H9 (cell line): Measurements from ENCODE around the gene RTN1. TPM values are rescaled to one million over a fixed set of nuclear protein-coding genes. Genes with fewer than 3 reads are reported as not detected.

Source experiments
- DNase-seq: peaks from one replicate; pipeline ENCODE4 v3.0.0-alpha.2; 2017
- H2AFZ ChIP-seq: one replicate; pipeline ENCODE4 v1.6.1; 2013; ENCODE audit warnings: mild to moderate bottlenecking, low read length, control low read depth, moderate library complexity
- H2AK5ac ChIP-seq: 2 replicates; pipeline ENCODE4 v1.6.1; 2013; ENCODE audit warnings: low read length, control low read depth, mixed read lengths; ENCODE audit not compliant: insufficient read length
- H2BK120ac ChIP-seq: one replicate; pipeline ENCODE4 v1.6.1; 2013; ENCODE audit warnings: low read depth, mild to moderate bottlenecking, low read length, control low read depth, inconsistent platforms; ENCODE audit not compliant: poor library complexity, severe bottlenecking
- H2BK12ac ChIP-seq: 2 replicates; pipeline ENCODE4 v1.6.1; 2013; ENCODE audit warnings: low read length, control low read depth, mixed read lengths, low read depth; ENCODE audit not compliant: insufficient read length
- H2BK15ac ChIP-seq: 2 replicates; pipeline ENCODE4 v1.6.1; 2013; ENCODE audit warnings: low read depth, low read length, control low read depth
- H2BK20ac ChIP-seq: one replicate; pipeline ENCODE4 v1.6.1; 2013; ENCODE audit warnings: low read depth, mild to moderate bottlenecking, low read length, control low read depth, inconsistent platforms; ENCODE audit not compliant: poor library complexity, severe bottlenecking
- H2BK5ac ChIP-seq: 2 replicates; pipeline ENCODE4 v1.6.1; 2013; ENCODE audit warnings: low read length, control low read depth, mixed read lengths; ENCODE audit not compliant: insufficient read length
- H3K14ac ChIP-seq: 2 replicates; pipeline ENCODE4 v1.6.1; 2013; ENCODE audit warnings: low read length, control low read depth; ENCODE audit not compliant: insufficient read depth
- H3K18ac ChIP-seq: 2 replicates; pipeline ENCODE4 v1.6.1; 2013; ENCODE audit warnings: low read depth, mild to moderate bottlenecking, mixed read lengths, low read length, control low read depth; ENCODE audit not compliant: insufficient read length
- H3K23ac ChIP-seq: 2 replicates; pipeline ENCODE4 v1.6.1; 2013; ENCODE audit warnings: low read length, control low read depth, mixed read lengths, low read depth; ENCODE audit not compliant: insufficient read length
- H3K23me2 ChIP-seq: 2 replicates; pipeline ENCODE4 v1.6.1; 2013; ENCODE audit warnings: low read depth, mild to moderate bottlenecking, mixed read lengths, low read length, control low read depth; ENCODE audit not compliant: insufficient read length, poor library complexity, severe bottlenecking
- H3K27ac ChIP-seq: 2 replicates; pipeline ENCODE4 v1.5.1; 2013; ENCODE audit warnings: low read length, control low read depth, mixed read lengths, low read depth; ENCODE audit not compliant: insufficient read length
- H3K27me3 ChIP-seq: 2 replicates; pipeline ENCODE4 v1.6.1; 2013; ENCODE audit warnings: low read length, control low read depth, inconsistent platforms; ENCODE audit not compliant: insufficient read depth
- H3K4ac ChIP-seq: 2 replicates; pipeline ENCODE4 v1.6.1; 2013; ENCODE audit warnings: low read depth, mild to moderate bottlenecking, control low read depth, inconsistent platforms, low read length, moderate library complexity
- H3K4me1 ChIP-seq: 2 replicates; pipeline ENCODE4 v1.6.1; 2013; ENCODE audit warnings: low read length, control low read depth, inconsistent platforms; ENCODE audit not compliant: insufficient read depth
- H3K4me2 ChIP-seq: 2 replicates; pipeline ENCODE4 v1.6.1; 2013; ENCODE audit warnings: low read length, control low read depth, mixed read lengths; ENCODE audit not compliant: insufficient read length, insufficient read depth
- H3K56ac ChIP-seq: 2 replicates; pipeline ENCODE4 v1.6.1; 2013; ENCODE audit warnings: low read depth, mild to moderate bottlenecking, mixed read lengths, low read length, control low read depth; ENCODE audit not compliant: insufficient read length
- H3K79me1 ChIP-seq: 2 replicates; pipeline ENCODE4 v1.6.1; 2013; ENCODE audit warnings: low read depth, mild to moderate bottlenecking, moderate library complexity, low read length, control low read depth, inconsistent platforms; ENCODE audit not compliant: insufficient read depth, poor library complexity, severe bottlenecking
- H3K79me2 ChIP-seq: 2 replicates; pipeline ENCODE4 v1.6.1; 2013; ENCODE audit warnings: low read length, control low read depth, inconsistent platforms; ENCODE audit not compliant: insufficient read depth
- H3K9ac ChIP-seq: 2 replicates; pipeline ENCODE4 v1.6.1; 2013; ENCODE audit warnings: low read length, control low read depth, mixed read lengths; ENCODE audit not compliant: insufficient read length; ENCODE audit errors: extremely low read depth
- H3K9me3 ChIP-seq: one replicate; pipeline ENCODE4 v1.6.1; 2013; ENCODE audit warnings: low read depth, low read length, inconsistent platforms; ENCODE audit not compliant: control insufficient read depth
- H3T11ph ChIP-seq: one replicate; pipeline ENCODE4 v1.6.1; 2013; ENCODE audit warnings: mild to moderate bottlenecking, low read length, control low read depth, inconsistent platforms
- H4K20me1 ChIP-seq: one replicate; pipeline ENCODE4 v1.6.1; 2013; ENCODE audit not compliant: control insufficient read depth, insufficient read length, insufficient read depth
- H4K5ac ChIP-seq: 2 replicates; pipeline ENCODE4 v1.6.1; 2013; ENCODE audit warnings: low read depth, mild to moderate bottlenecking, mixed read lengths, low read length, control low read depth; ENCODE audit not compliant: insufficient read length
- H4K8ac ChIP-seq: replicated peaks from 2 replicates; pipeline ENCODE4 v1.6.1; 2013; ENCODE audit warnings: low read length, control low read depth, mixed read lengths, low read depth; ENCODE audit not compliant: insufficient read length
- H4K91ac ChIP-seq: 2 replicates; pipeline ENCODE4 v1.6.1; 2013; ENCODE audit warnings: low read depth, mild to moderate bottlenecking, moderate library complexity, mixed read lengths, low read length, control low read depth; ENCODE audit not compliant: insufficient read length
- H3K27ac Mint-ChIP-seq, 3 experiments: 2 replicates in 2 of 3; 3 replicates in 1 of 3; pipeline ENCODE4 v1.8.0; 2020 to 2021; ENCODE audit warnings: mixed read lengths in 3 of 3, mild to moderate bottlenecking in 1 of 3, moderate library complexity in 1 of 3
- H3K27me3 Mint-ChIP-seq: 2 replicates; pipeline ENCODE4 v1.8.0; 2021; ENCODE audit warnings: low read depth, mild to moderate bottlenecking, moderate library complexity, mixed read lengths
- H3K36me3 Mint-ChIP-seq, 3 experiments: 2 replicates in 2 of 3; 3 replicates in 1 of 3; pipeline ENCODE4 v1.8.0; 2020 to 2021; ENCODE audit warnings: low read depth in 3 of 3, mixed read lengths in 3 of 3; ENCODE audit not compliant: insufficient read depth in 1 of 3
- H3K4me1 Mint-ChIP-seq, 2 experiments: 2 replicates each; pipeline ENCODE4 v1.8.0; 2020; ENCODE audit warnings: mixed read lengths in 2 of 2
- H3K4me3 Mint-ChIP-seq, 2 experiments: 2 replicates in 1 of 2; 3 replicates in 1 of 2; pipeline ENCODE4 v1.8.0; 2020 to 2021; ENCODE audit warnings: mild to moderate bottlenecking in 2 of 2, mixed read lengths in 2 of 2, moderate library complexity in 1 of 2
- H3K9me3 Mint-ChIP-seq, 2 experiments: 2 replicates in 1 of 2; 3 replicates in 1 of 2; pipeline ENCODE4 v1.8.0; 2020; ENCODE audit warnings: mild to moderate bottlenecking in 2 of 2, mixed read lengths in 2 of 2, moderate library complexity in 1 of 2
- WGBS: extraction: QIAGEN DNeasy Blood & Tissue Kit; methylation state at CpG from one replicate; pipeline ENCODE4 v1.1.7; 2013; ENCODE audit warnings: missing lambda C conversion rate, low lambda C conversion rate, mixed read lengths; ENCODE audit not compliant: insufficient read length; ENCODE audit errors: extremely low coverage; 5-methylcytosine and 5-hydroxymethylcytosine counted together
- total RNA-seq: library from RNA; stranded (reverse); gene quantifications from 2 replicates; pipeline ENCODE4 v1.2.1, GENCODE V29; 2021
- TF ChIP-seq, protein P1 (sequence below): fragments of 200-600 bp; sonication (generic); conservative IDR thresholded peaks from 3 replicates; pipeline ENCODE4 v1.8.0; 2021; ENCODE audit warnings: antibody characterized with exemption, mild to moderate bottlenecking

RTN1 gene
- total RNA-seq, 1 experiment from 2014 or later = 1.8 TPM

GRCh38 chr14:59564366-59564765 is 306.2 kb downstream of the RTN1 start:
- no peak overlapping the region for H2BK120ac ChIP-seq
- H3K4me1 Mint-ChIP-seq = peaks cover 32 to 34% of the 10 kb centered on the region in 2 experiments
- no peaks in the 10 kb centered on the region for H3K23me2 ChIP-seq
- H3K79me2 ChIP-seq = no peaks in the 10 kb centered on the region
- no peaks in the 10 kb centered on the region for H3K36me3 Mint-ChIP-seq
- TF ChIP-seq, protein P1, sequence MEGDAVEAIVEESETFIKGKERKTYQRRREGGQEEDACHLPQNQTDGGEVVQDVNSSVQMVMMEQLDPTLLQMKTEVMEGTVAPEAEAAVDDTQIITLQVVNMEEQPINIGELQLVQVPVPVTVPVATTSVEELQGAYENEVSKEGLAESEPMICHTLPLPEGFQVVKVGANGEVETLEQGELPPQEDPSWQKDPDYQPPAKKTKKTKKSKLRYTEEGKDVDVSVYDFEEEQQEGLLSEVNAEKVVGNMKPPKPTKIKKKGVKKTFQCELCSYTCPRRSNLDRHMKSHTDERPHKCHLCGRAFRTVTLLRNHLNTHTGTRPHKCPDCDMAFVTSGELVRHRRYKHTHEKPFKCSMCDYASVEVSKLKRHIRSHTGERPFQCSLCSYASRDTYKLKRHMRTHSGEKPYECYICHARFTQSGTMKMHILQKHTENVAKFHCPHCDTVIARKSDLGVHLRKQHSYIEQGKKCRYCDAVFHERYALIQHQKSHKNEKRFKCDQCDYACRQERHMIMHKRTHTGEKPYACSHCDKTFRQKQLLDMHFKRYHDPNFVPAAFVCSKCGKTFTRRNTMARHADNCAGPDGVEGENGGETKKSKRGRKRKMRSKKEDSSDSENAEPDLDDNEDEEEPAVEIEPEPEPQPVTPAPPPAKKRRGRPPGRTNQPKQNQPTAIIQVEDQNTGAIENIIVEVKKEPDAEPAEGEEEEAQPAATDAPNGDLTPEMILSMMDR = no peak
- 0 out of 5 replicates have a peak overlapping the region, but pooled peaks of 1 of the 2 experiments have one; percentile 0 for H3K4me3 Mint-ChIP-seq
- H2BK15ac ChIP-seq = no peak overlapping the region
- no CpG with 5 or more reads among the region's 2 CpGs for WGBS
- H3K27me3 ChIP-seq = no peaks in the 10 kb centered on the region
- H3K14ac ChIP-seq = no peak overlapping the region
- H3T11ph ChIP-seq = no peak overlapping the region
- no peak overlapping the region for H2BK5ac ChIP-seq
- H2AFZ ChIP-seq = no peak overlapping the region
- no peak overlapping the region for H2BK20ac ChIP-seq
- H2AK5ac ChIP-seq = no peak overlapping the region
- no peak overlapping the region for H2BK12ac ChIP-seq
- H4K5ac ChIP-seq = no peak overlapping the region
- no peak overlapping the region; a peak in 1 of 7 replicates for H3K27ac Mint-ChIP-seq
- H3K9me3 ChIP-seq = no peaks in the 10 kb centered on the region
- no peak overlapping the region for H3K4ac ChIP-seq
- H3K9ac ChIP-seq = no peak overlapping the region
- H3K79me1 ChIP-seq = no peaks in the 10 kb centered on the region
- no peak overlapping the region for H3K4me2 ChIP-seq
- H4K91ac ChIP-seq = no peak overlapping the region
- peaks cover 0 to 2% of the 10 kb centered on the region in 2 experiments; a peak in 1 of 5 replicates for H3K9me3 Mint-ChIP-seq
- no peak overlapping the region for H3K27ac ChIP-seq
- peaks cover 2% of the 10 kb centered on the region; the same call in 1 of the 2 replicates for H3K4me1 ChIP-seq
- H3K56ac ChIP-seq = no peak overlapping the region
- H4K8ac ChIP-seq = no peak overlapping the region
- DNase-seq = no peak
- no peaks in the 10 kb centered on the region for H4K20me1 ChIP-seq
- no peak overlapping the region for H3K18ac ChIP-seq
- H3K27me3 Mint-ChIP-seq = peaks cover 7% of the 10 kb centered on the region; the same call in 1 of the 2 replicates
- no peak overlapping the region for H3K23ac ChIP-seq
